Upper lobe of left lung (tissue), 4 donors: ENCODE data around the gene PRKG1.

ENCODE experiments used
- CTCF ChIP-seq, 6 experiments: fragments of 450-650 bp in 4 of 6; fragments of 200-600 bp in 2 of 6; sonication (generic) in 2 of 6; IDR thresholded peaks; one replicate each; pipeline ENCODE4 v1.5.1; 2016 to 2019; ENCODE audit warnings: antibody characterized with exemption in 6 of 6
- EP300 ChIP-seq, 4 donors: sonication (generic); formaldehyde crosslinking; IDR thresholded peaks; one replicate each; pipeline ENCODE4 v1.5.1; 2017; ENCODE audit warnings: antibody characterized with exemption in 4 of 4, control low read depth in 2 of 4
- POLR2A ChIP-seq, 4 donors: fragments of 450-650 bp; IDR thresholded peaks; one replicate each; pipeline ENCODE4 v1.5.1; 2016 to 2017; ENCODE audit warnings: antibody characterized with exemption in 4 of 4, mild to moderate bottlenecking in 2 of 4
- POLR2AphosphoS5 ChIP-seq, 2 donors: sonication (generic); formaldehyde crosslinking; IDR thresholded peaks; one replicate each; pipeline ENCODE4 v1.5.1; 2017; ENCODE audit warnings: antibody characterized with exemption in 2 of 2

- TF ChIP-seq POLR2A (IDR thresholded peaks at IDR 0.05) (no peak), CTCF (IDR thresholded peaks at IDR 0.05) (no peak), EP300 (IDR thresholded peaks at IDR 0.05) (no peak), POLR2AphosphoS5 (IDR thresholded peaks at IDR 0.05) (no peak)
Measured at GRCh38 chr10:51861731-51862130, 787.4 kb downstream of the PRKG1 start.
